GM19455 (cell line): ENCODE results near the gene NUP42.
A peak's percentile ranks its signal among the peaks of the same experiment; 100 is the strongest.
"Not testable (repeated sequence)": the region's sequence is repeated elsewhere in the genome, so short reads cannot be mapped to it uniquely, and the experiment has no call there.

Experiments used
- ATAC-seq: cut with Tn5 transposase; IDR thresholded peaks from one replicate; pipeline ENCODE4 v1.9.1; 2021; ENCODE audit not compliant: unreplicated experiment

The NUP42 gene

DNA sequence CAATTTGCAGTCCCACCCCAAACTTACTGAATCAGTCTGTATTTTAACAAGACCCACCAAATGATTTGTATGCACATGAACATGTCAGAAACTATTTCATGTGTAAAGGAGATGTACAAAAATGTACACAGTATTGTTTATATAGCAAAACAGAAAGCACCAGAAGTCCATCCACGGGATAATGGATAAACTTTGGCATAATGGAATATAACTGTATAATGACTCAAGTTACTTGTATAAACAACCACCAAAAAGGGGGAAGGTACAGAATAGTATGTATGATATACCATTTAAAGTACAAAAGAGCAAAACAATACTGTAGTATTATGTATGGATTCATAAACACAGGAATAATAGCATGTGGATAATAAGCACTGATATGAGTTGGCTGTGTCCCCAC, 22.4 kb downstream of the NUP42 start:
- ATAC-seq: no peak

DNA sequence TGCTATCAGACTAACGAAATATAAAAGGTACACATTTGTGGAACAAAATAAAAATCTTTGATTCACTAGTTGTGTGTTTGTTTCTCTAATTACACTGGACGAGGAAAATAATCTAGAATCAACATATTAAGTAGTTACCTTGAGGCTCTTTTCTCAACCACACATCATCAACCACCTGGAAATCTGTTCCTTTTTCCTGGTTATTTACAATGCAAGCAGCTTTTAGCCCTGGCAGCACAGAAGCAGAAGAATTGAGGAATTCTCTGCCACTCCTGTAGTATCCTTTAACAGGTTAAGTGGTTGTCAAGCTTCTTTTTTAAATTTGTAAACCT, 23.7 kb downstream of the NUP42 start:
- ATAC-seq: peak; percentile 10

DNA sequence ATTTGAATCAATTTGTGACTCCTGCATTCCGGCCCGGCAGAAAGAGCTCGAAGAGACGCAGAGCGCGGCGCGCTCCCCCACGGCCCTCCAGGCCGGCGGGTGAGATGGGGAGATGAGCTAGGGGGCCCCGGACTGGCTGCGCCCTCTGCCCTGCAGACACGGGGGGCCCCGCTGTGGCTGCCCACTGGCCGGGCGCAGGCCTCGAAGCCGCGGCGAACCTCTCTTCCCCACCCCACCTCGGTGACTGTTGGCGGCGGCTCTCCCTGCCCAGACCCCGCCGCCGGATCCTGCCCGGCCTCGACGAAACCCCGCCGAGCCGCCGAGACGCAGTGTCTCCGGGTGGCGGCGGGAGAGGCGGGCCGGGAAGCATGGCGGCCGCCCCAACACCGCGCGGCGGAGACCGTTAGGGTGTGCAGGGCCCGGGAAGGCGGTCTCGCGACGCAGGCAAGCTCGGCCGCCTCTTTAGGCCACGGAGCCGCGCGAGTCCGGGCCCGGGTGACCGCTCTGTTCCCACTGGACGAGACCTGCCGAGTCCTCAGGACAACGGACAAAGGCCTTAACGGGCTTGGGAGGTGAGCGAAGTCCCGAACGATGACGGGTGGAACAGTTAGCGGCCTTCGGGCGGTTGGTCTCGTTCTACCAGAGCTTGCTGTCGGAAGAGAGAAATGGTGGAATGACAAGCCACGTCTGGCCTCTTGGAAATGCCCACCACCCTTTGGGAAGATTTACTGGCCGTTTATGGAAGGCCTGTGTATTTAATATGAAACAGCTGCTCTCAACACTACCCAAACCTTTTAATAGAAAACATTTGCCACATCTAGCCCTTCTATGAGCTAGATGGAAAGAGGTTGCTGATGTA, 24.3 kb downstream of the NUP42 start:
- ATAC-seq: peak; percentile 56

DNA sequence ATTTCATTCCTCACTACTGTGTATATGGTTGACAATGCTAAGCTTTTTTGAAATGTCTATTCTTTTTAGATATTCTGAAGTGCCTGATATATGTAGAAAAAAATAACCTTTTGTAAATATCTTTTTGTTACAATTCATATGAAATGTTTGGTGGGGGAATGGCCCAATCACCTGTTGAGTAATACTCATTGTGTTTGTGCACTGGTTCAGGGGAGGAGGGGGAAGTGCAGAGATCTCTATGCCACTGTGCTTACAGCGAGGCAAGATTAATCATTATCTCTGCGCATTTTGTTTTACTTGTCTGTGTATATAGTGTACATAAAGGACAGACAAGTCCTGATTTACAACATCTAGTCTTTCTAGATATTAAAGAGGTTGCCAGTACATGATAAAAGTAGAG, 25.2 kb downstream of the NUP42 start:
- no peak for ATAC-seq

DNA sequence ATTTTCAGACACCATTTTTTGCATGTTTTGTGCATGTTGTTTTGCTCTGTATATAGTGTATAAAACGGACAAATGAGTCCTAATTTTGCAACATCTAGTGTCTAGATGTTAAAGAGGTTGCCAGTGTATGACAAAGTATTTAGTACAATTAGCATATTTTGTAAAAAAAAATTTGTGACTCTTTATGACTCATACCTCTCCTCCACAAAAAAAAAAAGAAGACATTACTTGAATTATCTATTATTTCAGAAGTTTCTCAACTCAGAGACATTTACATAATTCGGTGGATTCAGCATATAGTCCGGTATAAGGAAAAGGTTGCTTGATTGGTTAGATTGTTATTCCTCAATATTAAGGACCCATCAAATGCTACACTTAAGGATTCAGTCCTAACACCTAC, 26.0 kb downstream of the NUP42 start:
- ATAC-seq: no peak

DNA sequence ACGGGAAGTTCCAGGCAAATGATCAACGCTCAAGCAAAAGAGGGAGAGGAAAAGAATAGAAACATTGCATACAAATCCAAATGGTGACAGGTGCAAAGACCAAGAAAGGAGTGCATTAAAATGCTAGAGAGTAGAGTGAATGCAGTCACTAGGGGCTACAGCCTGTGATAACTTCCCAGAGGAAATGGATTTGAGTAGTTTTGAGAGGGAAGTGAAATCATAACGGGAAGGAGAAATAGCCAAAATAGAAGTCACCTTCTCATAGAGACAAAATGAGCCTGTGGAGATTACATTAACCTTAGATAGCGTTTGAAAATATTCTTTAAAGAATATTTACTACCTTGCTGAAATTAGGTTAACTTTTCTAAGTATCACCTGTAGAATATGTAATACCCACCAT, 26.5 kb downstream of the NUP42 start:
- no peak for ATAC-seq

DNA sequence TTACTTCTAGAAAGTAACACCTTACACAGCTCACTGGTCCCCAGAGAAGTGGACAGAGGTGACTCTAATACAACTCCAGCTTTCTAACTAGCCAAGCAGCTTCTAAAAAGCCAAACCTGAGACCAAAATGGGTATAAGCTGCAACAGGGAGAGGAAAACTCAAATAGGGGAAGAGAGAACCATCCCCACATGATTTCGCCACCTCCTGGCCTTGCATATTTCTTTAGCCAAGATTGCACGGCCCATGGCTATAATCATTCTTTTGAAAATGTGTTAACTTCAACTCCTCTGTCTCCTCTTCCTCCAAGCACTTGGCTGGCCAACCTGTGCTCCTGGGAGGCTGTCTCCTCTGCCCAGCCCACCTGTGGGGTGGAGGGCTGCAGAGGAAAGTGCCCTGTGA, 28.7 kb downstream of the NUP42 start:
- ATAC-seq: no peak

DNA sequence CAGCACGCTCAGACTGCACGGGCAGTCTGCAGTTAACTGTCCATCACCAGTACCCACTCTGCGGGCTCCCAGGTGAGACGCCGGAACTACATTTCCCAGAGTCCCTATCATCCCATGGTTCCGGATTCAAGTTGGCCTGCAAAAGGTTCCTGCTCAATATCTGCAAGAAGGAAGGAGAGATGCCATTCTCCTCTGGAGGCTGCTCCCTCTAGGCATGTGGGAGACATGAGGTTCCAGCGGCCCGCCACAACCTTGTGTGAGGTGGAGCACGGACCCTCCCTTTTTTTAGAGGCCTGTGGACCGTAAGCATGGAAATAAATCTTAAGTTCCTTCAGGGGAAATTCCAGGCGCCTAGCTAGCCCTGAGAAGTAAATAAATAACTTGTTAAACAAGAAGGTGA, 29.7 kb downstream of the NUP42 start:
- no peak for ATAC-seq

DNA sequence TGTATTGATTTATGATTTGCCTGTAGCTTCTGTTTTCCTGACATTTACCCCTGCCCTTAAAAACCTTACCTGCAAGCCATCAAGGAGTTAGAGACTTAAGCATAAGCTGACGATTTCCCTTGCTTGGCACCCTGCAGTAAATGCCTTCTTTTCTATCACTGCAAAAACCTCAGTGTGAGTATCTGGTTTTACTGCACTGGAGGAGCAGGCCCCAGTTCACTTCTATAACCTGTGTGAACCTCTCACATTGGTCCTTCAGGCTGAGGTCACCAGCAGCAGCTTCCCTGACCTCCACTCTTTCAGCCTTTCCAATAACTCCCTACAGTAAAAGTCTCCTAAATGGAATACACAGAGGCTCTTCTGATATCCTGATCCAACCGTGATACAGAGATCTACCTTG, 30.5 kb downstream of the NUP42 start:
- no peak for ATAC-seq

DNA sequence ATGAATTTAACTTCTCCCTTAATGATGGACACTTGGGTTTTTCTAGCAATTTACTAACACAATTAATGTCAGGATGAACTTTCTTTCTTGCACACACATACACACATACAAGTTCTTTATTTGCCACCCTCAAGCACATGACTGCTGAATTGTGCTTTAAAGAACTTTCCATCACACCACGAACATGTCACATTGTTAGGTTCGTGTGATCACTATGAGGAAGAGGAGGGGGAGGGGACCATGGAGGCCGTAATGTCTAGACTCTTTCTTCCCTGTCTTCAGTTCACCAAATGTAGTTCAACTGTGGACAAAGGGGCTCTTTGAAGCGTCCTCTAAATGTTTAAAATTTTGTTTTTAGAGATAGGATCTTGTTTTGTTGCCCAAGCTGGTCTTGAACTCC, 31.0 kb downstream of the NUP42 start:
- no peak for ATAC-seq

DNA sequence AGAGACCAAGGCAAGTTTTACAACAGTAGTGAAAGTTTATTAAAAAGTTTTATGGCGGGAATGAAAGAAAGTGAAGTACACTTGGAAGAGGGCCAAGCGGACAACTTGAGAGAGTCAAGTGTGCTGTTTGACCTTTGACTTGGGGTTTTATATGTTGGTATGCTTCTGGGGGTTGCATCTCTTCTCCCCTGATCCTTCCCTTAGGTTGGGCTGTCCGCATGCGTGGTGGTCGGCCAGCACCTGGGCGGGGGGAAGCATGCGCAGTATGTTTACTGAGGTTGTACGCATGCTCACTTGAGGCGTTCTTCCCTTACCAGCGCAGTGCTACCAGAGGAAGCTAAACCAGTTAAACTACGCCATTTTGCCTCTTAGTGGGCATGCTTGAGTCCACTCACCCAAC, 31.9 kb downstream of the NUP42 start:
- ATAC-seq: no peak

DNA sequence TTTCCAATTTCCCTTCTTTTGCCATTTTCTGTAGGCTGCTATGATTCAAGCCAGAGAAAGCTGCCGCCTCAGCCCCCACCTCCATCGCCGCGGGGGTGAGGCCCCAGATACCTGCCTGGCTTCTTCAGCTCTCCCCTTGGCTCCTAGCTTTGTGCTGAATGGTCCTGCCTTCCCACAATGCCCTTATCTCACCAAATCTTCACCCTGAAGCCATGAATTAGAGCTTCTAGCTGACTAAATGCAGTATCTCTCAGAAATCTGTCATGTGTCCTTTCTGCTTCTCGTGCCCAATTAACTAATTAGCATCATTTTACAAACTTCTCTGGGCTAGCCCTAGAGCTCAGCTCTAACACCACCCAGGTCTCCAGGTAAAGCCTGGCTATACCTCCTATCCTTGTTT, 32.6 kb downstream of the NUP42 start:
- ATAC-seq: no peak

DNA sequence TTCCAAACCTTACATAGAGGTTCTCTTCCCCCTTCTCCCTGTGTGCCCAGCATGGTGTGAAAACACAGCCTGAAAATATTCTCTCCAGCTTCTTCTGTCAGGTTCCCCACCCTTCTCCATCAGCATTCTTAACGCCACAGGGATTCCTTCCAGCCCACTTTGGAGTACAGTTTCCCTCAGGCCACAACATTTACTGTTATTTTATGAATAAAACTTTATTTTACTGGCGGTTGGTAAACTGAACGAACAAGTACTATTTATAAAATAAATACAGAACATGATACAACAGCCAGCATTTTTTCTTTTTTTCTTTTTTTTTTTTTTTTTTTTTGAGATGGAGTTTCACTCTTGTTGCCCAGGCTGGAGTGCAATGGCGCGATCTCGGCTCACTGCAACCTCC, 33.1 kb downstream of the NUP42 start:
- ATAC-seq: no peak

DNA sequence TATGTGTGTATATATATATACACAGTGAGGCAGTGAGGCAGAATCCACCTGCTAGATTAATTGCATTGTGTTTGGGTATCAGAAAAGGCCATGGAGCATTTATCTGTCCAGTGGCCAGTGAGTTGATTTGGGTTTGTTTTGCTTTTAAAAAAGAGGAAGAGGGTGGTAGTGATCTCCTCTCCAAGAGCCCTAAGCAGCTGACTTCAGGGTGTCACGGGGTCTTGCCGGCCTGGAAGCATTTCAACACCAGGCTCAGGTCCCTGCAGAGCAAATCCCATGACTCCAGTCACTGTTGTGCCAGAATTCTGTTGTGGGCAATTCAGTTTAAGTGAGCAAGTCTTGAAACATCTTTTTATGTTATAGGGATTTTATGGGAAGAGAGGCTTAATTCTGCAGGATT, 34.2 kb downstream of the NUP42 start:
- ATAC-seq: no peak

DNA sequence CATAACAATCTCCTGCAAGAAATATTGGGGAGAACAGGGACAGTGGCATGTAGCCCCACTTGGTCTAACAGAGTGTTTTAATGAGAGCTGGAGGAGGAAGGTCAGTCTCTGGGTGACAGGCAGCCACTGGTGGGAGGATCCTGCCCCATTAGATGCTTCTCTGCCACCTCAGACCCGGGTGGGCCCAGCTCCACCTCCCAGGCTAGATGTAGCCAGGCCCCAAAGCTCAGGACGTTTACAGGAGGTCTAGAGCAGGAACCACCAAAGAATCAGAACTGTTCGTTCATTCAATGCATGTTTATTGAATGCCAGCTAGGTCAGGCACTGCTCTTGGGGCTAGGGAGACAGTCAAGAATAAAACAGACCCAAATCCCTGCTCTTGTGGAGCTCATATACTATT, 36.3 kb downstream of the NUP42 start:
- ATAC-seq: no peak

DNA sequence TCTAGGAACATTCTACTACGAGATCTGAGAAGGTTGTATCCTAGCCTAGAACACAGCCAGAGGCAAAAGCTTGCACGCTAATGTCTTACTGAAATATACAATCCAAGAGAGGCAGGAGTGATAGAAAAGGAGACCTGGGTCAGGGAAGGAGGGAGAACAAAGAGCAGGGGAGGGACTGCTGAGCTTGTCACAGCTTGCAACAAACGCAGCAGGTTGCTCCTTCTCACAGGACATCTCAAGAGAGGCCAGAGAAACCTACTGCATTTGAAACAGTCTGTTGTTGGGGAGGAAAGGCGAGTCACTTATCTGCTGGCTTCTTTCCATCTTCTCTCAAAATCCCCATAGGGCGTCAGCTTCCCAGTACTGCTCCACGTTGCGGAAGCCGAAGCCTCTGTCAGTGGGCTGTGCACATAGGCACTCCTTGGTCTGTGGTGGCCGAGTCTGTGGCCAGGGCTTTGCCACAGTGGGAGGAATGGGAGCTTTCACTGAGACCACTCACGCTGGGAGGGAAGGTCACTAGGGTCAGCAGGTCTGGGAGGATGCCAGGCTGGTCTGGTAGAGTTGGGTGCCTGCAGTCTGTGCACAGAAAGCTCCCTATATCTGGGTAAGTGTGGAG, 39.0 kb downstream of the NUP42 start:
- no peak for ATAC-seq

DNA sequence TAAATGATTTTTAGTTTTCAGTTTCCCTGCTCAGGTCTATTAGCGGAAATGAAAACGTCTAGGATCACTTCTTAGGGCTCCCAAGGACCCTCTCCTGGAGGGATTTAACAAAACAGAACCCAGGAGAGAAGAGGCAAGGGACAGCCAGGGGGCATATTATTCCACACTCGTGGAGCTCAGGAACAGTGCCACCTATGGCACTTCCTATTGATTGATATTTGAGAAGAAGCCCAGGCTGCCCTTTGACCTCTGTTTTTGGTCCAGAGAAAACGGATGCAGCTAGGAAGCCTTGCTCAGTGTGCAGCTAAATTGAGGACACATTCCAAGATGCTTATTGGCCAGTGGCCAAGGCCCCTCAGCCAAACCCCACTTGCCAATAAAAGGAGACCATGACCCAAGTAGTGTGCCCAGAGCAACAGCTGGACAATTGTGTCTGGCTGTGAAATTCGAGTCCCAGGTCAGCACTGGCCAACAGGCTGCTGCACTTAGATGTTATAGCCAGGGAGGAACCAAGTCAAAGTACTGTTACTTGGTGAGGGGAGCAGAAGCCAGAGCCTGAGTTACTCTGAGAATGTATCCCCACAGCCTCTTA, 40.7 kb downstream of the NUP42 start:
- no peak for ATAC-seq

DNA sequence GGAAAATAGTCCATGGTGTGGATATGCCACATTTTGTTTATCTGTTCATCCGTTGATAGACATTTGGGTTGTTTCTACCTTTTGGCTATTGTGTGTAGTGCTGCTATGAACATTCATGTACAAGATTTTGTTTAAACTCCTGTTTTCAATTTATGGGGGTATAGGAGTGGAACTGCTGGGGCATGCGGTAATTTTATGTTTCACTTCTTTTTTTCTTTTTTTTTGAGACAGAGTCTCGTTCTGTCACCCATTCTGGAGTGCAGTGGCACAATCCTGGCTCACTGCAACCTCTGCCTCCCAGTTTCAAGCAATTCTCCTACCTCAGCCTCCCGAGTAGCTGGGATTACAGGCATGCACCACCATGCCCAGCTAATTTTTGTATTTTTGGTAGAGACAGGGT, 42.5 kb downstream of the NUP42 start:
- not testable (repeated sequence) for ATAC-seq

DNA sequence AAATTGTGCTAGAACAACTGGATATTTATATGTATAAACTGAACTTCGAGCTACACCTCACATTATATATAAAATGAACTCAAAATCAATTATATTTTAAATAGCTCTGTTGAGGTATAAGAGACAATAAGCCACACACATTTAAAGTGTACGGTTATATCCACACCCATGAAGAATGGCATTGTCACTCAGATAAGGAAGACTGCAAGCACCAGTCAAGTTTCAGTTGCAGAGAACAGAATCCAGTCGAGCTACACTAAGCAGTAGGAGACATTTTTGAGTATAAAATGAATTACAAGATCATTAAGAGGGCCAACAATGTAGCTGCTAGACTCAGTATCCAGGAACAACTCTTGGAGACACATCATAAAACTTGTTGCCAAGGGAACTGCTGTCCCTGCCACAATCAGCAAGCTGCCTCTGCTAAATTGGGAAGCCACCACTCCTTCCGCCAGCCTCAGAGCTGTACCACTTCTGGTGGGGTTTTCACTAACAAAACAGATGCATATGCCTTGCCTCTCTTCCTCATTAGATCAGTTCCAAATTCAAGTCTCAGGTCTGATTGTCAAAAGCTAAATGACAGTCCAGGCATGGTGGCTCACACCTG, 45.1 kb downstream of the NUP42 start:
- ATAC-seq: no peak

DNA sequence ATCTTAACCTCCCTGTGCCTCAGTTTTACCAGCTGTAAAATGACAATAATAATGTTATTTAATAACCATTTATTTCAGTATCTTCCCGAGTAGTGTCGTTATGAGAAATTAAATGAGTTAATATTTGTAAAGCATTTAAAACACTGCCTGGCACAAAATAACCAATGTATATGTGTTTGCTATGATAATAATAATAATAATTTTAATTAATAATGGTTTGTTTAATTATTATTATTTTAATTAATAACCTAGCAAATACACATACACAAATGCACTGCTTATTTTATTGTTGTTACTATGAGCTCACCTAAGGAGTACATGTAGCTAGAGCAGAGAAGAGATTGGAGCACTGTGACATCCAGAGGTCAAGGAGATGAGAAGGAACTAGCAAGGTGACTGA, 46.6 kb downstream of the NUP42 start:
- no peak for ATAC-seq

DNA sequence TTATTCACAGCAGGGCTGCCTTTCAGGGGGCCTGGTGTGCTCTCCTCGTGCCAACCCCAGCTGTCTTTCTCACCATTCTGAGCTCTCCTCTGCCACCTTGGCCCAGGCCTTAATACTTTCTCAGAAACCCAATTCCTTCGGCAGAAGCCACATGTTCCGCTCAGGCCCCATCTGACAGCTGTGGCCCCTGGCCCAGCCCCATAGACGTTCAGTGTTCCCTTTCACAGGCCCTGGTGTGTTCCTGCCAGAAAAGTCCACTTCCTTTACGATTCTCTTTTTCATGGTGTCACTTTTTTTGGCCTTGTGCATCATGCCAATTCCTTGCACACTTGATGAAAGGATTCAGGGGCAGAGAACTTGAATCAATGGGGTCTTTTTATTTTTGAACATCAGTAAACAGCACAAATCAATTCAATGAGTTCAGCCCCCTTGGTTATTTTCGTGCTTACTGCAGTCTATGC, 48.8 kb downstream of the NUP42 start:
- no peak for ATAC-seq

DNA sequence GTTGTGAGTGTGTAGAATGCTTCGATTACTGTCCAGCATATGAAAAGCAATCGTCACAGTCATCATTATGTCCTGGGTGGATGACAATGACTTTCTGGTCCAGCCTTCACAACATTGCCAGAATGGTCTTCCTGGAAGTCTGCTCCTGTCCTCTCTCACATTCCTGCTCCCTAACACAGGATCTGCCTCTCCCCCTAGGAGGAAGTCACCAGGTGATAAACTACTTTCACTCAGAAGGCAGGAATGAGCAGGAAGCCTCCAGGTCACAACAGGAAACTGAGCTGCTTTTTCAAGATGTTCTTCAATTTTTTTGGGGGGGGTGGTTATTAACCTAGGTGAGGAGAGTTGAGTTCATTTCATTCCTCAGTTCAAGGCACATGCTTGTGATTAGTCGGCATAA, 51.1 kb downstream of the NUP42 start:
- no peak for ATAC-seq
